ENCODE measurements around the gene ITSN1. TPM values are rescaled to one million over a fixed set of nuclear protein-coding genes. Genes with fewer than 3 reads are reported as not detected.
"Not testable (repeated sequence)": the region's sequence is repeated elsewhere in the genome, so short reads cannot be mapped to it uniquely, and the experiment has no call there.

Gene ITSN1
- total RNA-seq, 1 donor = 3.5 TPM

DNA sequence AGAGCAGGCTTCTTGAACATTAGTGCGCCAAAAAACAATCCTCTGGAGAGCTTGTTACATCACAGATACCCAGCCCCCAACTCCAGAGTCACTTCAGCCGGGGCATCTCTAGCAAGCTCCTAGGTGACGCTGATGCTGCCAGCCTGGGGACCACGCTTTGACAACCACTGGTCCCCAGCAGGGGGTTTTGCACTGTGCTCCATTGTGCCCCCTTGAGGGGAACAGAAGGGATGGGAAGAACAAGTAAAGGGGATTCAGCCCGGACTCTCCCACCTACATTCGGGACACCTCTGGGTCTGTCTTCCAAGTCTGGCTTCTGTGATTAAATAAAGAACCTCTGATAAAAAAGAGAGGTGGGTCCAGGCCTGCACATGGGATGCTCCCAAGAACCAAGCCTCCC is 212.9 kb downstream of the ITSN1 start:
- no peak for DNase-seq (ENCODE audit: low read depth in 2 of 3, low spot score in 2 of 3)

DNA sequence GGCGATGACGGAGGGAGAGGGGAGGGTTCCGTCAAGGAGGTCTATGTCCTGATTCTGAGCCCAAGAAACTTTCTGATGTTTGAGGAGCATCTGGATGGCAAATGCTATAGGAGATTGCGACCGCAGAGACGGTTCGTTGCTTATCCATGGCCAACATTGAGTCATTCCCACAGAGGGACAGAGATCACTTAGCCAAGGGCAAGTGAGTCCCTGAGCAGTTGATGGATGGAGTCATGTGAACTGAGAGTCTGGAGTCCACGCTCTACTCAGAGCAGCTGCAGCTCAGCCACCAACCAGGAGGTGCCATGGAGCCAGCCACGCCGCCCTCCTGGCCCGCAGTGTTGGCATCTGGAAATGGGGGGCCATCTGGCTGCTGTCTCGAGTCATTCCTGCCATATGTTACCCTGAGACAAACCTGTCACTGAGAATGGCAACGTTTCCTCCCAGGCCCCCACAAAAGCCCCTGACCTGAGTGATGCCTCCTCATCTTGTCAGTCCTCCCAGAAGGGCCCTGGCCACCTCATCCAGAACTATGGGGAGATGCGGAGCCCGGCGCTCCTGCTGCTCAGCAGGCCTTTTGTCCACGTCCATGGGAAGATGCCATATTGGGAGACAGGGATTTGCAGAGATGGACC is 214.7 kb downstream of the ITSN1 start:
- no peak for DNase-seq (ENCODE audit: low read depth in 2 of 3, low spot score in 2 of 3)

DNA sequence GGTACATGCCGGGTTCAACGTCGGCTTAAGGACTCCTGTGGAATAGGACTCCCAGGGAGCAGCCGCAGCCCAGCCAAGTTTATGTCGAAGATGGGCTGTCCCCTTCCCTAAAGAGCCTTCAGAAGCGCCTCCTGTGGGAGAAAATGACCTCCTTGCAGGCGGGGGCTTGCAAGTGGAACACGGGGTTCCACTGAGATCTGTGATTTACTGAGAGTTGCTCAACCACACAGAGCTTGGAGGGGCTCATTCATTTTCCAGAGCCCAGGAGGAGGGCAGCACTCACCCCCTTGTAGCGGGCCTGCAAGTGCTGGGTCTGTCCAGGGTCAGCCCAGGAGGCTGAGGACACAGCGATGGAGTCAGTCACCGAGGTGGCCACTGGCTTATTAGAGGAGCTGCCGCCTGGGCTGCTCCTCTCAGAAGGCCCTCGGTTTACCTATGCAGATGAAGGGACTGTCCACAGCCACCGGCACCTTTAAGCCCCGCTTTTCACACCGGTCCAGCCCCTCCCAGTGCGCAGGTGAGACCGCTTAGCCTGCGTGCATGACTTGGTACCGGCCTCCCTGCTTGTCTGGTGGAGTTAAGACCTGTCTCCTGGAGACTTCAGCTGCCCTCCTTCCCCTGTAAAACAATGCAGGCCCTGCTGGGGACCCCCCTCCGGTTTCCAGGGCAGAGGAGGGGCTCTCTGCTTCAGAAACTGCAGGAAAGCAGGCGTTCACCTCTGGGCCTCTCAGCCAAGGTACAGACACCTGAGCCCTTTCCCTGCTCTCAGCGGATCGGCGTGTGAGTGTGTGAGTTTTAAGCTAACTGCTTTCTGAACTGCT is 215.8 kb downstream of the ITSN1 start:
- no peak for DNase-seq (ENCODE audit: low read depth in 2 of 3, low spot score in 2 of 3)

DNA sequence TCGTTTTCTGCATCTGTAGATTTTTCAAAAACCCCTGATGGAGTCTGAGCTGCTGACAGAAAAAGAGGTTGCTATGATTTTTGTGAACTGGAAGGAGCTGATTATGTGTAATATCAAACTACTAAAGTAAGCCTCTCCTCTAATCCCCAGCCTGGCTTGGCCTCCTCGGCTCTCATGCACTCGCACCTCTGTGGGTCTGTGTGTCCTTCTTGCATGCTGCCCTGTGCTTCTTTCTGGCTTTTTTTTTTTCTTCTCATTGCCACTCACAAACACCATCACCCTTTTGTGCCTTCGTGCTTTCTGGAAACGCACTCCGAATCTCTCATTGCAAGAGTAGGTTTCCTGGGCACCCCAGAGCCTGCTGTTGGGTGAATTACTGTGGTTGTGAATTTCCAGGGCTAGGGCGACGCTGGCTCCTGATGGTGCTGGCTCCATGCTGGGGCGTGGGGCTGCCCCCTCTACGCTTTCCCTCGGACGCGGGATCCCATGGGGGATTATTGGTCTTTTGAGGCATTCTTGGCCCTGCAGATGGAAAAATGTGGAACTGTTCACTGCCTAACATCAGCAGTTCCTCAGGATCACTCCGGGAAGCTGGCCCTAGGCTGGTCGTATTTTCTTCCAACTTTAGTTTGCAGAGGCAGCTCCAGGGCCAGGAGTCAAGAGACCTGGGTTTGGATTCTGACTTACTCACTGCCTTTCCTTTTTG is 216.5 kb downstream of the ITSN1 start:
- no peak for DNase-seq (ENCODE audit: low read depth in 2 of 3, low spot score in 2 of 3)

DNA sequence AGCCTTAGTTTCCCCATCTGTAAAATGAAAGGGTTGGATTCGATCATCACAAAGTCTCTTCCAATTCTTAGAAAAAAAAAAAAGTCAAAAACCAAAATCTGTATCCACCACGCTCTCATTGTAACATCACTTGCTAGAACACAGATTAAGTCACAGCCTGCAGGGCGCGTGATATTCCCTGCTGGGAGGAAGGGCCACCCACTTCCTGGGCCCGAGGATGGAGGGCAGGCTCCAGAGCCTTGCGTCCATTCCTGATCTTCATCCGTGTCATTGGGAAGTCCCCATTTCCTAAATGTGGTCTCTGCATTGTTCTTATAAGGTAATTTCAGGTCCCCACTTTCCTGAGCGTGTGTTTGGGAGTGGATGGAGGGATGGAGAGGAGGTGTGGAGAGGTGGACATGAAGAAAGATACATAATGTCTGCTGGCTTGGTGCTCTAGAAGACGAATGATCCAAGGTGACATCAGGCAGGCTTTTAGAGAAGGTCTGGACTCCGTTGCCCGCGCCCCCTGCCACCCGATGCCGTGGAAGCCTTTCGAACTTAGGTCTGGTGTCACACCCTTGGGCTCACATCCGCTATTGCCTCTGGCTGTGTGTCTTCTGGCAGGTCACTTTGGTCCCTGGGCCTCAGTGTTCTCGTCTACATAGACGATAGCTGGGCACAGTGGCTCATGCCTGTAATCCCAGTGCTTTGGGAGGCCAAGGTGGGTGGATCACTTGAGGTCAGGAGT is 217.2 kb downstream of the ITSN1 start:
- no peak for DNase-seq (ENCODE audit: low read depth in 2 of 3, low spot score in 2 of 3)

DNA sequence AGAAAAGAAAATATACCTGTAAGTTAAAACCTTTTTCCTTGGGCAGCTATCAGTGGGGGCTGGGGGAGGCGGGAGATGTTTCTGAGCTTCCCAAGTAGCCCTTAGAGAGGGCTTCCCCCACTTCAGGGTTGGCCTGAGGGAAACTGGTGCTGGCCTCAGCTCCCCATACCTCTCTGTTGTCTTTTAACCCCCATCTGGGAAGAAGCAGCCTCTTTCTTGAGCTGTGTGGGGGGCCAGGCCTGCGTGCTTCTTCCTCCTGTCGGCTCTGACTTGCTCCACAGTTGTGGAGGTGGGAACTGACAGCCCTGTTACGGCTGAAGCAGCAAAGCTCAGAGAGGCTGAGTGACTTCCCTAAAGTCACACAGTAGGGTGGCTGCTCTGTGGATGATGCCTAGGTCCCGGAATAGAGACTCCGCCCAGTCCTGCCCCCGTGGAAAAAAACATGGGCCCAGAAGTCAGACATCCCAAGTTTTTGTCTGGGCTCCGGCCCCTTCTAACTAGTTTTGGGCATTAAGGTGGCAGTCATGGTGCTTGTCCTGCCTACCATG is 218.1 kb downstream of the ITSN1 start:
- no peak for DNase-seq (ENCODE audit: low read depth in 2 of 3, low spot score in 2 of 3)

DNA sequence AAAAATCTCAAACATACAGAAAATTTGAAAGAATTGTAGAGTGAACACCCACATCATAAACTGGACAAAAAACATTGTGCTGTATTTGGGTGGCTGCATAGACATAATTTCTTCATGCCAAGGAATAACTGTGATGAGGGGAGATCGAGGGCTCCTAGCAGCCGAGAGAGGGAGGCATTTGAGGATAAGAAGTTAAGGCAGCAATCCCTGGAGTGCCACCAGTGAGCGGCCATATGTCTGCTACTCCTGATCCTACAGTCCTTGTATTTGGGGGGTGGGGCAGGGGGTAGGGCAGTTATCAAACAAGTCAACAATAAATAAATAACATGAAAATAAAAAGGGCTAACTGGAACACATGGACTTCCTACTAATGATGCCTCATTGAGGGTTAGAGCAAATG is 218.8 kb downstream of the ITSN1 start:
- DNase-seq (ENCODE audit: low read depth in 2 of 3, low spot score in 2 of 3) = no peak

DNA sequence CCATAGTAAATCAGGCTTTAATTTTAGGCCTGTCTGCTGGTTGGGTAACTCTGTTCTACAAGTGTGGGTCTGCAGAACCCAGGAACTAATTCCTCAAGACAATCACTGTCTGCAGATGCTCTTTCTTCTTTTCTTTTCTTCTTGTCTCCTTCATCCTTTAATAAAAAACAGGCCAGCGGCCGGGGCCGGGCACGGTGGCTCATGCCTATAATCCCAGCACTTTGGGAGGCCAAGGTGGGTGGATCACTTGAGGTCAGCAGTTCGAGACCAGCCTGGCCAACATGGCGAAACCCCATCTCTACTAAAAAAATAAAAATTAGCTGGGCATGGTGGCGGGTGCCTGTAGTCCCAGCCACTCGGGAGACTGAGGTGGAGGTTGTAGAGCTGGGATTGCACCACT is 220.9 kb downstream of the ITSN1 start:
- DNase-seq (ENCODE audit: low read depth in 2 of 3, low spot score in 2 of 3) = not testable (repeated sequence)

DNA sequence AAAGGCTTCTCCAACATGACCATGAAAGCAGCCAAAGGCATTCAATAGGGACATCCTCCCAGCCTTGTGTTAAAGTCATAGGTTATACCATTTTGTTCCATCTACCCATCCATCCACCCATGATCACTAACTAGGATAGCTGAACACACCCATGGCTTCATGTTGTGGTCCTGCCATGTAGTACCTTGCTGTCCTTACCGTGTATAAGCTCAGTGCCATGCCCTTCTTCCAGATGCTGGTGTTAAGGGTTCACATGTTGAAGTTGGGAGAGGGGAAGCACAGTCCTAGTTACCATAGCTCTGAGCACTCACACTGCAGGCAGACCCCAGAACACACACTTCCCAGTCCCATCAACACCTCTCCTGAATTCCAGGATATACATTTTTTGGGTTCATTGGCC is 221.8 kb downstream of the ITSN1 start:
- no peak for DNase-seq (ENCODE audit: low read depth in 2 of 3, low spot score in 2 of 3)

DNA sequence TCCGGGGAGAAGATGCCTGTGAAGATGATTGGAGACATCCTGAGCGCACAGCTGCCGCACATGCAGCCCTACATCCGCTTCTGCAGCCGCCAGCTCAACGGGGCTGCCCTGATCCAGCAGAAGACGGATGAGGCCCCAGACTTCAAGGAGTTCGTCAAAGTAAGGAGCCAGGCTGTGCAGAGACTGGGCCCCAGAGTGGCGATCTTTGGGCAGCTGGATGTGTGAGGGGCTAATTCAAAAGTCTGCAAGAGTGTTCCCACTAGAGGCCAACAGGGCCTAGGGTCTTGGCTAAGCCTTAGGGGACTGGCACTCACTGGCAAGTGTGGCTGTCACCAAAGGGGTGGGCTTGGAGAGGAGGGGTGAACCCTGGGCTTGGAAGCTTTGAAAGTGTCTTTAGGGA is 222.9 kb downstream of the ITSN1 start:
- DNase-seq (ENCODE audit: low read depth in 2 of 3, low spot score in 2 of 3) = no peak

DNA sequence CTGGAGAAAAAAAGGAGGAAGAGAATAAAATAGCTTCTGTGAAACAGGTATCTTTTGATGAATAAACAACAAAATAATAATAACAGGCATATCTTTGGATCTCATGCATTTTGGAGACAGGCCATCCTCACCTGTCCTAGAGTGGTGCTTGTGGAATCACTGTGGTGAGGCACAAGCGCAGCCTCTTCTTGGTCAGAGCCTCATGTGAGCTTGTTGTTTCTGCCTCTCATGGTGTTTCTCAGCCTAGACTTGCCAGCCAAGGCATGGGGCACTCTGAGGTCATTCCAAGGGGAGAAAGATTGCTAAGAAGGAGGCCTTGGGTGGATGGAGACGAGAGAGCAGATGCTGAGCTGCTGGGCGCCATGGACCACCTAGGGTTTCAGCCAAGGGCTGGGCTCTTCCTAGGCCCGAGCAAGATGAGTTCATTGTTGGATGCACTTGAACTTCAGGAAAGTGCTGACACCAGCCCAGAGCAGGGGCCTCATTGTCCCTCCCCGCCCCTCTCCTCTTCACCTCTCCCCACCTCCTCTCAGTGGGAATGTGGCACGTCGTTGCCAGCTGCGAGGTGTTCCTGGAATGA is 223.8 kb downstream of the ITSN1 start:
- DNase-seq (ENCODE audit: low read depth in 2 of 3, low spot score in 2 of 3) = no peak

DNA sequence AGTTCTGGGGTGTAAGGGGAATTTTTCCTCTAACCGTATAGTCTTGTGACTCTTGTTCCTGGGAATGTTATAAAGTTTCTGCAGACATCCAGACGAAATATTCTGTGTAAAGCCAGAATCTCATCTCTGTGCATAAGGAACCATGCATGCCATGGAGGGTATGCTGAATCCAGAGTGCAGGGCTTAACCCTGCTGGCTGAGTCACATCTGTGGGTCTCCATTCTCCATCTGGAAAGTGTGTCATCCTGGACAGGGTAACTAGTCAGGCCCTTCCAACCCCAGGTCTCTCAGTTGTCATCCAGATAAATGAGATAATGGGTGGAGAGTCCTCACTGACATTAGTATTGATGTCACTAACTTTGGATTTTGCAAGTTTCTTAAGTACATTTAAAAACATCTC is 224.5 kb downstream of the ITSN1 start:
- DNase-seq (ENCODE audit: low read depth in 2 of 3, low spot score in 2 of 3) = no peak

DNA sequence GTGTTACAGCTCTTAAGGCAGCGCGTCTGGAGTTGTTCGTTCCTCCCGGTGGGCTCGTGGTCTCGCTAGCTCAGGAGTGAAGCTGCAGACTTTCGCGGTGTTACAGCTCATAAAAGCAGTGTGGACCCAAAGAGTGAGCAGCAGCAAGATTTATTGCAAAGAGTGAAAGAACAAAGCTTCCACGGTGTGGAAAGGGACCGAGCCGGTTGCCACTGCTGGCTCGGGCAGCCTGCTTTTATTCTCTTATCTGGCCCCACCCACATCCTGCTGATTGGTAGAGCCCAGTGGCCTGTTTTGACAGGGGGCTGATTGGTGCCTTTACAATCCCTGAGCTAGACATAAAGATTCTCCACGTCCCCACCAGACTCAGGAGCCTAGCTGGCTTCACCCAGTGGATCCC is 225.6 kb downstream of the ITSN1 start:
- peak in 1 of 3 donors; percentile 6 for DNase-seq (ENCODE audit: low read depth in 2 of 3, low spot score in 2 of 3)

DNA sequence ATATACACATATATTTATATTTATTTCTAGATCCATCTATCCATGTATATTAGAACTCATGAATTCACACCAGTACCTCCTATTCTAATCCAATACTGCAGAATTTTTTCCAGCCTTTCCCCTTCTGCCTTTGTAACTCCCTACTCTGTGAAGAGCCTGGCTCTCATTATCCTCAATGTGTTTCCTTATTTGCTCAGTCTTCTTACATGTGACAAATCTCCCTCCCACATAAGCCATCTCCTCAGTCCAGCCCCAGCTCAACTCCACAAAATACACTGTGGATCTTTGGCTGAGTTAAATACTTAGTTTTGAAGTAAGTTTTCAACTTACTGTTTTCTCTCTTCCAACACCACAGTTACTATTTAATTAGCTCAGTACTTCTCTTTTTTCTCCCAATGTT is 227.6 kb downstream of the ITSN1 start:
- no peak for DNase-seq (ENCODE audit: low read depth in 2 of 3, low spot score in 2 of 3)

DNA sequence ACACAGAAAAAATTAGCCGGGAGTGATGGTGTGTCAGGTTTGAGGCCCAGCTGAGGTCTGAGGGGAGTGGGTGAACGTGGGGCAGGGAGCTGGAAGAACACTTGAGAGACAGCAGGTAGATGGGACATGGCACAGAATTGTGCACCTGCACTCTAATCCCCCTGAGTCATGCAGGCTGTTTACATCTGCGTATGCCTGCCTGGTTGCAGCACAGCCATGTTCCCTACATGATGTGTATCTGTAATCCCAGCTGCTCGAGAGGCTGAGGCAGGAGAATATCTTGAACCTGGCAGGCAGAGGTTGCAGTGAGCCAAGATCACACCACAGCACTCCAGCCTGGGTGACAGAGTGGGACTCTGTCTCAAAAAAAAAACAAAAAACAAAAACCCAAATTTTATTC is 228.5 kb downstream of the ITSN1 start:
- no peak for DNase-seq (ENCODE audit: low read depth in 2 of 3, low spot score in 2 of 3)

DNA sequence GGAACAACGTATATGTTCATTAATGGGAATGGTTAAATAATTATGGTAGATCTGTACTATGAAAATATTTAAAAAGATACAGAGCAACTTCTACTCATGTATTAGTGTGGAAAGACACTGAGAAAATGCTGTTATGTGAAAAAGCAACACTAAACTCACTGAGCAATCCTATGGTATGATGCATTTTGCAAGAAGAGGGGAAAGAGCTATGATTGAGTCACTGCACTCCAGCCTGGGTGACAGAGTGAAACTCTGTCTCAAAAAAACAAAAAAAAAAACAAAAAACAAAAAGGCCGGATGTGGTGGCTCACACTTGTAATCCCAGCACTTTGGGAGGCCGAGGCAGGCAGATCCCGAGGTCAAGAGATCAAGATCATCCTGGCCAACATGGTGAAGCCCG is 228.9 kb downstream of the ITSN1 start:
- DNase-seq (ENCODE audit: low read depth in 2 of 3, low spot score in 2 of 3) = no peak

DNA sequence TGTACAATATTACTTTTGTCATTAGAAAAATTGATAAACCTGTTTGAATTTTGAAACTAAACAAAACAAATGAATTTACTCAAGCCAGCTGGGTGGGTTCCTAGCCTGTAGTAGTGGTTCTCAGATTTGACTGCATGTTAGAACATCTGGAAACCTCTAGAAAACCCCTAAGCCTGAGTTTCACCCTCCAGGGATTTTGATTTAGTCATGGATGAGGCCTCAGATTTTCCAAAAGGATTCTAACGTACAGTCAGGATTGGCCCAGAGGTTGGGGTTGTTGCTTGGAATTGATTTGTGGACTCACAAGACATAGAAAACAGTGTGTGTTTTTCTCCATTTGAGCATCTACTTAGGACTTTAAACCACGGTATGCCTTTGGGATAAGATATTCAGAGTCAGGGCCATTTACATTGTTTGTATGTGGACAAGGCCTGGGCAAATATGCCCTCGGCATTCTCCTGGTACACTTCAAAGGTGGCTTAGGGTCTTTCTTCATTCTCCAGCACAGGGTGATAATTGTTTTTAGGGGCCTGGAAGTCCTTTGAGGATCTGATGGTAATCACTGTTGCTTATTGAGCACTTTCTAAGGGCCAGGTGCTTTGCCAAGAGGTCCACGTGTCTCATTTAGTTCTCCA is 230.7 kb downstream of the ITSN1 start:
- no peak for DNase-seq (ENCODE audit: low read depth in 2 of 3, low spot score in 2 of 3)

DNA sequence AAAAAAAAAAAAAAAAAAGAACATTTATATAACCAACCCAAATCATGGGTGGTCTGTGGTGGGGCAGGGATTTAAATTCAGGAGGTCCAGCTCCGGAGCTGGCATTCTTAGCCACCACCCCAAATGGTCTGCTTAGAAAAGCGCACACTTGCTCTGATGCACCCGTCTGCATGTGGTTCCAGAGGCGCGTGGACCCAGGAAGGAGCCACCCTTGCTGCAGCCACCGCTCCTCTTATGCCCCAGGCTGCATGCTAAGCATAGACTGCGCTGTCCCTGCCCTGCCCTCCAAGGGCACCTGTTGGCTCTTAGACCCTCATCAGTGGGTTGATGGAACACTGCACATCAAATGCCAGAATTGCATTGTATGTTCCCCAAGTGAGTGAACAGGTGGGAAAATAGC is 231.9 kb downstream of the ITSN1 start:
- no peak for DNase-seq (ENCODE audit: low read depth in 2 of 3, low spot score in 2 of 3)

DNA sequence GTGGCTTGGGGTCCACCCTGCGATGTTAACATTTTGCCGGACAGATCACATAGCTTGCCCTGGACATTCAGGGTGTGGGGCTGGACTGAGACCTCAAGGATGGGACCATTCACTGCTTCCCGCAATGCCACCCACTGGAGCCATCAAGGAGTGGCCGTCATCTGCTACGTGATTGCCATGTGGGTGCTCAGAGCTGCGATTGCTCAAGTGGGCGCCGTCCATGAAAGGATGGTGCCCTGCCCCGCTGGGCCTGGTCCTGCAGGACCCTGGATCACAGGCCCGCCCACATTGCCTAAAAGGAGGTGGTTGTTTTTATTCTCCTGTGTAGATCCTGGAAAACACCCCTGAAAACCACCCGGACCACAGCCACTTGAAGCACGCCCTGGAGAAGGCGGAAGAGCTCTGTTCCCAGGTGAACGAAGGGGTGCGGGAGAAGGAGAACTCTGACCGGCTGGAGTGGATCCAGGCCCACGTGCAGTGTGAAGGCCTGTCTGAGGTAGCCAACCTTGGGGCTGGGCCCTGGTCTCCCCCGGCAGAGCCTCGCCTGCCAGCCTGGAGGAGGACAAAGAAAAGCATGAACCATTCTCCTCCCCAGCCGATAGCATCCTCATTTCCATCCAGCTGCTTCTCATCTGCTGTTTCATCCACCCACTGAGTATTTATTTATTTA is 232.9 kb downstream of the ITSN1 start:
- no peak for DNase-seq (ENCODE audit: low read depth in 2 of 3, low spot score in 2 of 3)

DNA sequence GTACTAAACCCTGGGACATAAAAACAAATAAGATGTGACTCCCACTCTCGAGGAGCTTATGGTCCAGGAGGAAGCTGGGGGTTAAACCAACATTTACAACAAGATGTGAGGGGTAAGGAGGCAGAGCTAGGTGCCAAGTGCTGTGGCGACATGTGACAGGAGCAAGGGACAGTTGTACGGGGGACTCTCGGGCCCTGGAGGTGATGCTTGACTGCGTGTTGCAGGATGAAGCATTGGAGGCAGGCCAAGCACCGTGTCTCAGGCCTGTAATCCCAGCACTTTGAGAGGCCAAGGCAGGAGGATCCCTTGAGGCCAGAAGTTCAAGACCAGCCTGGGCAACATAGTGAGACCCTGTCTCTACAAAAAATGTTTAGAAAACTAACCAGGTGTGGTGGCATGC is 236.5 kb downstream of the ITSN1 start:
- DNase-seq (ENCODE audit: low read depth in 2 of 3, low spot score in 2 of 3) = no peak

Data from hematopoietic multipotent progenitor cell (in vitro differentiated cells).